SK-N-SH (cell line): ENCODE measurements around the gene CALU.

ENCODE experiments used
- CHD2 ChIP-seq: fragments of 150-350 bp; IDR thresholded peaks from 2 replicates; pipeline ENCODE4 v1.6.1; 2018; ENCODE audit warnings: low read length; ENCODE audit not compliant: partially characterized antibody
- CTCF ChIP-seq: fragments of 200-600 bp; sonication (generic); IDR thresholded peaks from 2 replicates; pipeline ENCODE4 v1.6.1; 2017; ENCODE audit warnings: antibody characterized with exemption, mild to moderate bottlenecking, moderate library complexity
- FOXM1 ChIP-seq: IDR thresholded peaks from 2 replicates; pipeline ENCODE4 v1.4.0; 2012; ENCODE audit warnings: low read depth, mild to moderate bottlenecking
- PBX3 ChIP-seq: IDR thresholded peaks from 2 replicates; pipeline ENCODE4; 2012
- REST ChIP-seq: IDR thresholded peaks from 2 replicates; pipeline ENCODE4 v1.6.1; 2012; ENCODE audit warnings: mild to moderate bottlenecking, low read depth, low read length, moderate library complexity
- TCF12 ChIP-seq: IDR thresholded peaks from 2 replicates; pipeline ENCODE4 v1.4.0; 2012
- TF ChIP-seq, protein P1 (sequence below): fragments of 150-350 bp; IDR thresholded peaks from 2 replicates; pipeline ENCODE4 v1.6.1; 2016; ENCODE audit warnings: mild to moderate bottlenecking, low read depth, low read length

DNA sequence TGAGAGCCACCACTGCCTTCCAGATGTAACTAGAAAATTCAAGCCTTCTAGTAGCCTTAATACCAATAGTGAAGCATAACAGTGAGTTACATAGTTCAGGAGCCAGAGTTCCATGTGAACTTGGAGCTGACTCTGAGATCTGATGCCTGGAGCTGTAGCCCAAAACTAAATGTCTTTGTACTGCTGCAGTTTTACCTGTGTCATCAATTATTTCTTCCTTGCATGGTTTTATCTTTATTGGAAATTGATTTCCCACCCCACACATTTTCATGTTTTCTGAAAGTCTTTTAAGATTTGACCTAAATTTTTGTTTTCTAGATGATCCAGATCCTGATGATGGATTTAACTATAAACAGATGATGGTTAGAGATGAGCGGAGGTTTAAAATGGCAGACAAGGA lies 19.4 kb downstream of the CALU start:
- no peak for TF ChIP-seq CTCF
- TF ChIP-seq PBX3: no peak
- TF ChIP-seq, protein P1, sequence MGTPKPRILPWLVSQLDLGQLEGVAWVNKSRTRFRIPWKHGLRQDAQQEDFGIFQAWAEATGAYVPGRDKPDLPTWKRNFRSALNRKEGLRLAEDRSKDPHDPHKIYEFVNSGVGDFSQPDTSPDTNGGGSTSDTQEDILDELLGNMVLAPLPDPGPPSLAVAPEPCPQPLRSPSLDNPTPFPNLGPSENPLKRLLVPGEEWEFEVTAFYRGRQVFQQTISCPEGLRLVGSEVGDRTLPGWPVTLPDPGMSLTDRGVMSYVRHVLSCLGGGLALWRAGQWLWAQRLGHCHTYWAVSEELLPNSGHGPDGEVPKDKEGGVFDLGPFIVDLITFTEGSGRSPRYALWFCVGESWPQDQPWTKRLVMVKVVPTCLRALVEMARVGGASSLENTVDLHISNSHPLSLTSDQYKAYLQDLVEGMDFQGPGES: no peak
- no peak for TF ChIP-seq FOXM1
- no peak for TF ChIP-seq REST
- no peak for TF ChIP-seq TCF12
- TF ChIP-seq CHD2: no peak
